Mesendoderm (in vitro differentiated cells): ENCODE results near the gene NME7.

ENCODE experiments used
- DNase-seq: peaks from one replicate; pipeline ENCODE4 v3.0.0; 2013
- H2AK5ac ChIP-seq: 2 replicates; pipeline ENCODE4 v1.6.1; 2013; ENCODE audit warnings: low read length, inconsistent platforms
- H2BK120ac ChIP-seq: 2 replicates; pipeline ENCODE4 v1.6.1; 2013; ENCODE audit warnings: low read depth, mild to moderate bottlenecking, low read length, moderate library complexity, mixed read lengths
- H2BK15ac ChIP-seq: replicated peaks from 2 replicates; pipeline ENCODE4 v1.6.1; 2013; ENCODE audit warnings: low read depth, mild to moderate bottlenecking, moderate library complexity
- H2BK5ac ChIP-seq: 2 replicates; pipeline ENCODE4 v1.6.1; 2013; ENCODE audit warnings: low read length, inconsistent platforms
- H3K18ac ChIP-seq: 2 replicates; pipeline ENCODE4 v1.6.1; 2013; ENCODE audit warnings: mild to moderate bottlenecking, low read length, mixed read lengths
- H3K23ac ChIP-seq: one replicate; pipeline ENCODE4 v1.6.1; 2013; ENCODE audit warnings: low read length
- H3K27ac ChIP-seq: 2 replicates; pipeline ENCODE4 v1.5.1; 2013; ENCODE audit warnings: low read depth, mild to moderate bottlenecking, inconsistent platforms, low read length, moderate library complexity
- H3K27me3 ChIP-seq: 2 replicates; pipeline ENCODE4 v1.6.1; 2013; ENCODE audit warnings: low read length, control low read depth, mild to moderate bottlenecking, inconsistent platforms; ENCODE audit not compliant: insufficient read depth, poor library complexity
- H3K36me3 ChIP-seq: 2 replicates; pipeline ENCODE4 v1.6.1; 2013; ENCODE audit warnings: low read length, inconsistent platforms; ENCODE audit not compliant: control insufficient read depth, insufficient read depth
- H3K4ac ChIP-seq: one replicate; pipeline ENCODE4 v1.6.1; 2013; ENCODE audit warnings: low read depth, mild to moderate bottlenecking, low read length, moderate library complexity
- H3K4me1 ChIP-seq: 2 replicates; pipeline ENCODE4 v1.6.1; 2013; ENCODE audit warnings: low read depth, low read length, inconsistent platforms; ENCODE audit not compliant: control insufficient read depth
- H3K4me2 ChIP-seq: 2 replicates; pipeline ENCODE4 v1.6.1; 2013; ENCODE audit warnings: low read length
- H3K4me3 ChIP-seq: 2 replicates; pipeline ENCODE4 v1.5.1; 2013; ENCODE audit warnings: mild to moderate bottlenecking, low read length
- H3K56ac ChIP-seq: one replicate; pipeline ENCODE4 v1.6.1; 2013; ENCODE audit warnings: low read length
- H3K79me1 ChIP-seq: 2 replicates; pipeline ENCODE4 v1.6.1; 2013; ENCODE audit warnings: low read length, inconsistent platforms
- H3K79me2 ChIP-seq: 2 replicates; pipeline ENCODE4 v1.6.1; 2013; ENCODE audit warnings: mild to moderate bottlenecking, low read length; ENCODE audit not compliant: control insufficient read depth, insufficient read depth
- H3K9ac ChIP-seq: 2 replicates; pipeline ENCODE4 v1.6.1; 2013; ENCODE audit warnings: low read length, inconsistent platforms
- H4K5ac ChIP-seq: one replicate; pipeline ENCODE4 v1.6.1; 2013; ENCODE audit warnings: low read length
- H4K8ac ChIP-seq: one replicate; pipeline ENCODE4 v1.6.1; 2013; ENCODE audit warnings: low read depth, mild to moderate bottlenecking, control low read depth, low read length, moderate library complexity
- WGBS: extraction: QIAGEN DNeasy Blood & Tissue Kit; methylation state at CpG from one replicate; pipeline ENCODE4 v1.1.7; 2013; ENCODE audit warnings: low lambda C conversion rate, missing lambda C conversion rate; ENCODE audit not compliant: insufficient coverage; ENCODE audit errors: extremely low coverage; 5-methylcytosine and 5-hydroxymethylcytosine counted together

Gene NME7

GRCh38 chr1:169146576-169147214 is 220.9 kb downstream of the NME7 start:
- H3K23ac ChIP-seq, result no peak overlapping the region
- H3K4me3 ChIP-seq, result no peak overlapping the region
- no peak overlapping the region for H4K5ac ChIP-seq
- no peak overlapping the region for H2BK5ac ChIP-seq
- H3K27ac ChIP-seq, result no peak overlapping the region
- H3K9ac ChIP-seq, result no peak overlapping the region
- no peak overlapping the region for H3K18ac ChIP-seq
- no peak overlapping the region for H2BK15ac ChIP-seq
- no peak overlapping the region for H4K8ac ChIP-seq
- no peak overlapping the region for H3K4me2 ChIP-seq
- DNase-seq, result peak; percentile 37
- H3K56ac ChIP-seq, result no peak overlapping the region
- WGBS, result no CpG with 5 or more reads among the region's 1 CpG
- no peak overlapping the region for H2AK5ac ChIP-seq
- H3K36me3 ChIP-seq, result no peaks in the 10 kb centered on the region
- no peak overlapping the region for H2BK120ac ChIP-seq
- no peaks in the 10 kb centered on the region for H3K27me3 ChIP-seq
- no peaks in the 10 kb centered on the region for H3K79me2 ChIP-seq
- no peaks in the 10 kb centered on the region for H3K4me1 ChIP-seq
- no peaks in the 10 kb centered on the region for H3K79me1 ChIP-seq
- no peak overlapping the region for H3K4ac ChIP-seq

- Histone ChIP-seq H2BK5ac (no peak overlapping the region), H2BK15ac (no peak overlapping the region), H3K4ac (no peak overlapping the region), H3K9ac (no peak overlapping the region), H3K18ac (no peak overlapping the region), H3K4me2 (no peak overlapping the region), H3K23ac (no peak overlapping the region), H3K27ac (no peak overlapping the region), H3K79me2 (no peaks in the 10 kb centered on the region), H2BK120ac (no peak overlapping the region), H3K56ac (no peak overlapping the region), H3K4me1 (no peaks in the 10 kb centered on the region), H4K8ac (no peak overlapping the region), H3K36me3 (no peaks in the 10 kb centered on the region), H3K27me3 (no peaks in the 10 kb centered on the region), H3K4me3 (no peak overlapping the region), H4K5ac (no peak overlapping the region), H2AK5ac (no peak overlapping the region), H3K79me1 (no peaks in the 10 kb centered on the region)
- DNase-seq, result no peak
- WGBS, result no CpG with 5 or more reads among the region's 7 CpGs
Measured at GRCh38 chr1:169144941-169145626, 222.5 kb downstream of the NME7 start.

DNA sequence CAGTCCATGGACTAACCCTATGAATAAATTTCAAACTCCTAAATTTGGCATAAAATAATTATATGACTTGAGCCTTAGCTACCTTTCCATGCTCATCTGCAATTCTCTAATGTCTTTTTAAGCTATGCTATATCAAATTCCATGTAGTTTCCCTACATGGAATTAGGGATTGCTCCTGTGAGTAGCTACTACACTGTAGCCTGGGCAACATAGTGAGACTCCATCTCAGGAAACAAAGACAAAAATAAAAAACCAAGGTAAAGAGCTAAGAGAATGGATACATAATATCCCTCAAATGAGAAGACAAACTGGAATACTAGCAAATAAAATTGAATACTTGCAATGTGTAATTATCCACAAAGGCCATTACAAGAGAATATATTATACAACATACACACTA is 223.6 kb downstream of the NME7 start:
- no peak for DNase-seq
- Histone ChIP-seq H3K79me2 (no peaks in the 10 kb centered on the region), H3K36me3 (no peaks in the 10 kb centered on the region), H3K27me3 (no peaks in the 10 kb centered on the region), H3K4me1 (no peaks in the 10 kb centered on the region), H3K79me1 (no peaks in the 10 kb centered on the region), H2AK5ac (no peak overlapping the region), H3K56ac (no peak overlapping the region), H4K5ac (no peak overlapping the region), H3K9ac (no peak overlapping the region), H3K27ac (no peak overlapping the region), H3K18ac (no peak overlapping the region), H2BK15ac (no peak overlapping the region), H3K4ac (no peak overlapping the region), H4K8ac (no peak overlapping the region), H3K4me2 (no peak overlapping the region), H2BK5ac (no peak overlapping the region), H3K4me3 (no peak overlapping the region), H3K23ac (no peak overlapping the region), H2BK120ac (no peak overlapping the region)

DNA sequence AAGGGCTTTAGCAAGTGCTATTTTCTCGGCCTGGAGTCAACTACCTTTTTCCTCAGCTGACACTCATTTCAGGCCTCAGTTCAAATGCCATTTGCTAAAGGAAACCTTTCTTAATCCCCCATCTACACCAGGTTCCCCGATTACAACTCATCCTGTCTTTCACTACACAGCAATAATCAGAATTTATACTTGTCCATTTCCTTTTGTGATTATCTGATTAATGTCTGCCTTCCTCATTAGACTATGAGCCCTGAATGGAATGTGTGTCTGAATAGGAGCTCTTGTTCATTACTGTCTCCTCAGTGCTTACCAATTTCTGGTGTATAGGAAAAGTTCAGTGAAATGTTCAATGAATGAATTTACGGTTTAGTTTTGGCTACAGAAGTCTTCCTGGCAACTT is 224.3 kb downstream of the NME7 start:
- WGBS, result no CpG with 5 or more reads among the region's 3 CpGs
- no peak overlapping the region for H3K23ac ChIP-seq
- no peaks in the 10 kb centered on the region for H3K4me1 ChIP-seq
- no peak overlapping the region for H4K8ac ChIP-seq
- H3K27me3 ChIP-seq, result no peaks in the 10 kb centered on the region
- H3K4ac ChIP-seq, result no peak overlapping the region
- H3K4me2 ChIP-seq, result no peak overlapping the region
- H3K79me2 ChIP-seq, result no peaks in the 10 kb centered on the region
- H2BK5ac ChIP-seq, result no peak overlapping the region
- no peak overlapping the region for H3K56ac ChIP-seq
- H2AK5ac ChIP-seq, result no peak overlapping the region
- H2BK120ac ChIP-seq, result no peak overlapping the region
- H2BK15ac ChIP-seq, result no peak overlapping the region
- no peak overlapping the region for H3K27ac ChIP-seq
- no peak overlapping the region for H3K9ac ChIP-seq
- H3K79me1 ChIP-seq, result no peaks in the 10 kb centered on the region
- no peaks in the 10 kb centered on the region for H3K36me3 ChIP-seq
- no peak for DNase-seq
- no peak overlapping the region for H3K18ac ChIP-seq
- H3K4me3 ChIP-seq, result no peak overlapping the region
- no peak overlapping the region for H4K5ac ChIP-seq

DNA sequence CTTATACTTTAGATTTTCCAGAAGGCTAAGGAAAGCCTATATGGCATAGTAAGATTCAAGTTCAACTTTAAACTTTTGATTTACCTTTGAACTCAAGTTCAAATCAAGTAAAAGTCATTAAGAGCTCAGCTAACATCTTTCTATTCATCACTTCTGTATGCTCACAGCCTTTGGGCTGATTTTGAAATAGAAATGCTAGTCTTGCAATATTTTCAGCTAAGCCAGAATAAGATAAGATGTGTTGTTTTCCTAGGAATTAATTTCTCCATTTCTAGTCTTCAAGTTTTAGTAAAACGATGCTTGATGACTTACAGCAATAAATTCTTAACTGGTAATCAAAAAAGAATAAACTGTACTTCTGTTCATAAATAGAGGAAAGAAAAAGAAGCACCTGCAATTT is 225.5 kb downstream of the NME7 start:
- Histone ChIP-seq H3K36me3 (no peaks in the 10 kb centered on the region), H3K4ac (no peak overlapping the region), H4K5ac (no peak overlapping the region), H4K8ac (no peak overlapping the region), H2AK5ac (no peak overlapping the region), H3K4me2 (no peak overlapping the region), H3K9ac (no peak overlapping the region), H3K56ac (no peak overlapping the region), H3K27me3 (no peaks in the 10 kb centered on the region), H3K4me1 (no peaks in the 10 kb centered on the region), H3K79me2 (no peaks in the 10 kb centered on the region), H3K18ac (no peak overlapping the region), H3K4me3 (no peak overlapping the region), H3K23ac (no peak overlapping the region), H3K27ac (no peak overlapping the region), H2BK120ac (no peak overlapping the region), H3K79me1 (no peaks in the 10 kb centered on the region), H2BK15ac (no peak overlapping the region), H2BK5ac (no peak overlapping the region)
- WGBS, result no CpG with 5 or more reads among the region's 1 CpG
- no peak for DNase-seq

DNA sequence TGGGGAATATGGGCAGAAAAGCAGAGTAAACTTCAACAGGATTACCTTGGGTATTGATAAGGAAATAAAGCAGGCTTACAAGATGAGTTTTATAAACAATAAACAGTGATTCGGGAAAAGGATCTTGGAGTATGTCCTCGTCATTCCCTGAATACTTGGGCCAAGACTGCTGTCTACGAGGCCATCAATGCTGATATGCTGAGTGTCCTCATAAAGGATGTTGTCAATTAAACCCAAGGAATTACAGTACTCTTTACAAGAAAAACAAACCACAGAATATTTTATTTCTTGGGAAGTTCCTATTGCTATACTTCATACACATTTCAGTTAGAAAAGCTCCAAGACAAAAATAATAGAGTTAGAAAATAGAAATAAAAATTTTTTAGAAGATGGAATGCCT is 226.2 kb downstream of the NME7 start:
- no peak for DNase-seq
- H3K56ac ChIP-seq, result no peak overlapping the region
- H3K23ac ChIP-seq, result no peak overlapping the region
- H3K4ac ChIP-seq, result no peak overlapping the region
- H3K4me1 ChIP-seq, result no peaks in the 10 kb centered on the region
- no peak overlapping the region for H4K8ac ChIP-seq
- H2BK120ac ChIP-seq, result no peak overlapping the region
- no peak overlapping the region for H2BK15ac ChIP-seq
- H3K79me1 ChIP-seq, result no peaks in the 10 kb centered on the region
- no peak overlapping the region for H3K9ac ChIP-seq
- H3K4me3 ChIP-seq, result no peak overlapping the region
- no peak overlapping the region for H4K5ac ChIP-seq
- H3K27ac ChIP-seq, result no peak overlapping the region
- no CpG with 5 or more reads among the region's 3 CpGs for WGBS
- H3K36me3 ChIP-seq, result no peaks in the 10 kb centered on the region
- no peak overlapping the region for H3K4me2 ChIP-seq
- H2AK5ac ChIP-seq, result no peak overlapping the region
- no peaks in the 10 kb centered on the region for H3K79me2 ChIP-seq
- no peak overlapping the region for H2BK5ac ChIP-seq
- H3K27me3 ChIP-seq, result no peaks in the 10 kb centered on the region
- H3K18ac ChIP-seq, result no peak overlapping the region
